ENCODE results near the gene SHB. TPM values are rescaled to one million over a fixed set of nuclear protein-coding genes. Genes with fewer than 3 reads are reported as not detected.

SHB gene
- total and polyA plus RNA-seq, 2 donors (not counting 3 experiments of a cell fraction or from before 2014, with no cell fraction given) = 13.4 to 24.9 TPM

GRCh38 chr9:37954581-37954981 is 114.4 kb downstream of the SHB start:
- FAIRE-seq = peak; percentile 15
- Histone ChIP-seq H3K36me3 (ENCODE audit: control insufficient read depth in 2 of 2, extremely low read depth in 1 of 2, insufficient read depth in 2 of 2, low read length in 2 of 2) (peaks cover 0 to 16% of the 10 kb centered on the region in 2 experiments), H3K4me3 (replicated peaks in 1 of 3; ENCODE audit: insufficient read depth in 1 of 3, low read depth in 1 of 3, low read length in 3 of 3) (no peak overlapping the region), H3K4me1 (ENCODE audit: control insufficient read depth, extremely low read depth, insufficient read depth, low read length) (peaks cover 21% of the 10 kb centered on the region), H4K20me1 (replicated peaks; ENCODE audit: control insufficient read depth, extremely low read depth, insufficient read depth, low read length) (no peaks in the 10 kb centered on the region), H3K4me2 (ENCODE audit: insufficient read depth, low read length) (no peak overlapping the region), H3K27me3 (ENCODE audit: control insufficient read depth in 2 of 2, insufficient read depth in 2 of 2, low read length in 2 of 2) (no peaks in the 10 kb centered on the region), H3K27ac (ENCODE audit: insufficient read depth, low read depth, low read length) (peak overlapping the region; percentile 71), H3K9me1 (replicated peaks; ENCODE audit: control insufficient read depth, extremely low read depth, insufficient read depth, low read length) (no peaks in the 10 kb centered on the region), H3K9ac (replicated peaks; ENCODE audit: extremely low read depth, insufficient read depth, low read length) (peak overlapping the region; percentile 18), H2AFZ (ENCODE audit: low read depth, low read length) (no peak overlapping the region), H3K9me3 (replicated peaks; ENCODE audit: control insufficient read depth, insufficient read depth, low read length) (no peaks in the 10 kb centered on the region), H3K79me2 (ENCODE audit: control insufficient read depth, insufficient read depth, low read length) (no peaks in the 10 kb centered on the region)
- dilution Hi-C loops (cut with MboI; ENCODE audit: extremely low pct_ligation_motif_present, low sequenced_read_pairs) (no loop called here), intact Hi-C loops (cut with micrococcal nuclease) (loop anchor here (1.0 to 5.0 kb wide), 5 partner anchors 10 to 115 kb away; partner anchors contain the start of gene SHB)
- no TSS peak for BruUV-seq (replicated peaks)
- POLR2A ChIA-PET = no interaction called here
- DNase-seq (ENCODE audit: low read depth, low spot score) = no peak
- TF ChIP-seq GATA2 (IDR thresholded peaks at IDR 0.05; ENCODE audit: insufficient read depth, insufficient read length, low read depth, low read length) (no peak), POLR2AphosphoS5 (IDR thresholded peaks at IDR 0.05; ENCODE audit: insufficient read depth, low read depth, low read length) (no peak)
- CTCF ChIA-PET = interaction anchor here (1.0 to 3.0 kb wide), 2 partner anchors 15 to 41 kb away, joined by 3 to 8 read pairs; no protein-coding TSS in a partner anchor

DNA sequence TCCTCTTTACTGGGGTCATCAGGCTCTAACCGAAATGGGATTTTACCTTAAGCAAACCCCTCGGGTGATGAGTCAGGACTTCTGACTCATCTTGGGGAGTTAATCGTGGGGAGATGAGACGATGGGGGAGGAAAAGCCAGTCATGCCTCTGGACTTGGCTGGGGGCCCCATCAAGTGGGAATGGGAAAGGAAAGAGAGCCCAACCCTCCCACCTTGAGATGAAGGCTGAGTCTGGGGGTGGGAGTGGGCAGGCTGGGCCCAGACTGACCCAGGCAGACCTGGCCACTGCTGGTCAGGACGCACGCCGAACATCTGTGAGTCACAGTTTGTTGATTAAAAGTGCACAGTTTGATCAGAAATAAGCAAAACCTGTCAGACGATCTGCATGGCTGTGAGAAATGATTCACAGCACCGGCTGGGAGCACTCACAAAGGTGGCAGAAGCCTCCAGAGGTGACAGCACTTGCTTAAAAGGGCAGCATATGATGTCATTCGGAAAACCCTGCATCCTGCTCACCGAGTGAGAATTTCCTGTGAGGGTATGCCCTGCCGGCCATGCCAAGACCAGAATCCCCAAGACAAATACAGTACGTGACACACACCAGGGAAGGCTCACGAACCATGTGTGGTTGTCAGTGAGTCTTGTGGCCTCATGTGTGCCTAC is 115.1 kb downstream of the SHB start:
- Histone ChIP-seq H3K9ac (replicated peaks; ENCODE audit: extremely low read depth, insufficient read depth, low read length) (peak overlapping the region; percentile 19), H3K9me3 (replicated peaks; ENCODE audit: control insufficient read depth, insufficient read depth, low read length) (no peaks in the 10 kb centered on the region), H3K27me3 (ENCODE audit: control insufficient read depth in 2 of 2, insufficient read depth in 2 of 2, low read length in 2 of 2) (no peaks in the 10 kb centered on the region), H4K20me1 (replicated peaks; ENCODE audit: control insufficient read depth, extremely low read depth, insufficient read depth, low read length) (no peaks in the 10 kb centered on the region), H3K79me2 (ENCODE audit: control insufficient read depth, insufficient read depth, low read length) (no peaks in the 10 kb centered on the region), H3K4me3 (replicated peaks in 1 of 3; ENCODE audit: insufficient read depth in 1 of 3, low read depth in 1 of 3, low read length in 3 of 3) (no peak overlapping the region), H3K36me3 (ENCODE audit: control insufficient read depth in 2 of 2, extremely low read depth in 1 of 2, insufficient read depth in 2 of 2, low read length in 2 of 2) (peaks cover 0 to 16% of the 10 kb centered on the region in 2 experiments), H3K4me2 (ENCODE audit: insufficient read depth, low read length) (peak overlapping the region; percentile 12), H3K9me1 (replicated peaks; ENCODE audit: control insufficient read depth, extremely low read depth, insufficient read depth, low read length) (no peaks in the 10 kb centered on the region), H3K27ac (ENCODE audit: insufficient read depth, low read depth, low read length) (peak overlapping the region; percentile 71), H2AFZ (ENCODE audit: low read depth, low read length) (no peak overlapping the region), H3K4me1 (ENCODE audit: control insufficient read depth, extremely low read depth, insufficient read depth, low read length) (peaks cover 21% of the 10 kb centered on the region)
- dilution Hi-C loops (cut with MboI; ENCODE audit: extremely low pct_ligation_motif_present, low sequenced_read_pairs) (no loop called here), intact Hi-C loops (cut with micrococcal nuclease) (loop anchor here (1.0 to 5.0 kb wide), 6 partner anchors 10 to 115 kb away; partner anchors contain the start of gene SHB)
- POLR2A ChIA-PET = no interaction called here
- BruUV-seq (replicated peaks) = TSS peak; percentile 80
- peak; percentile 55 for TF ChIP-seq MAX (IDR thresholded peaks at IDR 0.05; ENCODE audit: insufficient read depth, insufficient read length)
- TF ChIP-seq GATA2 (IDR thresholded peaks at IDR 0.05; ENCODE audit: insufficient read depth, insufficient read length, low read depth, low read length) = no peak
- no peak for TF ChIP-seq CTCF (IDR thresholded peaks at IDR 0.05; ENCODE audit: extremely low read depth in 1 of 2, insufficient read depth in 1 of 2, low read depth in 1 of 2, low read length in 2 of 2)
- TF ChIP-seq FOS (IDR thresholded peaks at IDR 0.05; ENCODE audit: borderline replicate concordance, insufficient read depth, low read length) = peak; percentile 70
- TF ChIP-seq EZH2 (IDR thresholded peaks at IDR 0.05; ENCODE audit: borderline replicate concordance, low read depth, low read length, severe bottlenecking) = no peak
- peak; percentile 99 for TF ChIP-seq JUN (IDR thresholded peaks at IDR 0.05; ENCODE audit: borderline replicate concordance, insufficient read depth, insufficient read length, low read depth)
- TF ChIP-seq MYC (IDR thresholded peaks at IDR 0.05; ENCODE audit: low read depth, low read length) = no peak
- TF ChIP-seq POLR2A (IDR thresholded peaks at IDR 0.05; ENCODE audit: low read depth, low read length) = peak; percentile 46
- peak; percentile 87 for TF ChIP-seq POLR2AphosphoS5 (IDR thresholded peaks at IDR 0.05; ENCODE audit: insufficient read depth, low read depth, low read length)
- FAIRE-seq = peak; percentile 99
- peak; percentile 97 for DNase-seq (ENCODE audit: low read depth, low spot score)
- CTCF ChIA-PET = interaction anchor here (1.0 to 3.0 kb wide), 2 partner anchors 15 to 40 kb away, joined by 3 to 8 read pairs; no protein-coding TSS in a partner anchor

All from endothelial cell of umbilical vein (primary cell).